Fibroblast of skin of right quadriceps (primary cell): ENCODE measurements around the gene RBP3.

ENCODE experiments used
- DNase-seq: peaks from one replicate; pipeline ENCODE4 v3.0.0-alpha.2; 2013

The RBP3 gene

DNA sequence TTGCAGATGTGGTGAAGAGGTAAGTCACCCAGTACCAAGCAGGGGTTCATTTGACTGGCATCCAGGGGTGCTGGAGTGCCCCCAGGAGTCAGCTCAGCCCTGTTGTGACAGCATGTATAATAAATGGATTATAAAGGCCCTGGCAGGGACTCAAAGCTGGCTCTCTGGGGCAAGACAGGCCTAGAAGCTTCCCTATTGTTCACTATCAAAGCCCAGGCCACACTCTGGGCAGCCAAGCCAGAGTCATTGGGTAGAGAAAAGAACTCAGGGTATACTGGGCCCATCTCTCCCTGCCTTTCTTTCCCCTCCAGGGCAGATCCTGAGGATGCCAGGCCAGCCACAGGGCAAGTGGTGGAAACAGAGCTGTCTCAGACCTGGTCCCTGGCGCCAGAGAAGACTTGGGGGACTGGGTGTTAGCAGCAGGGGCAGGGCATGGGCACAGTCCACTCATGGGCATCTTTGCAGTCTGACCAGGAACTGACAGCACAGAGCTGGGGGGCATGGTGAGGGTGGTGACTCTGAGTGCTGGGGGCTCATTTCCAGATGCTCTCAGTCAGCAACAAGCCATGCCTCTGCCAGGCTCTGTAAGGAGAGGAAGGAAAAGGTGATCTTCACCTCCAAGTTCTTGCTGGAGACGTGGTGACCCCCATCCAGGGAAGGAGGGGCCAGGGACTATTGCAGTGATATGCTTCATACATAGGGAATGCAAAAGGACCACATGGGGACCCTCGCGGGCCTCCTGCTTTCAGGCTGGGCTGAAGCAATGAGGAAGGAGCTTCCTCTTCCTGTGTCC, 11.7 kb downstream of the RBP3 start:
- no peak for DNase-seq

DNA sequence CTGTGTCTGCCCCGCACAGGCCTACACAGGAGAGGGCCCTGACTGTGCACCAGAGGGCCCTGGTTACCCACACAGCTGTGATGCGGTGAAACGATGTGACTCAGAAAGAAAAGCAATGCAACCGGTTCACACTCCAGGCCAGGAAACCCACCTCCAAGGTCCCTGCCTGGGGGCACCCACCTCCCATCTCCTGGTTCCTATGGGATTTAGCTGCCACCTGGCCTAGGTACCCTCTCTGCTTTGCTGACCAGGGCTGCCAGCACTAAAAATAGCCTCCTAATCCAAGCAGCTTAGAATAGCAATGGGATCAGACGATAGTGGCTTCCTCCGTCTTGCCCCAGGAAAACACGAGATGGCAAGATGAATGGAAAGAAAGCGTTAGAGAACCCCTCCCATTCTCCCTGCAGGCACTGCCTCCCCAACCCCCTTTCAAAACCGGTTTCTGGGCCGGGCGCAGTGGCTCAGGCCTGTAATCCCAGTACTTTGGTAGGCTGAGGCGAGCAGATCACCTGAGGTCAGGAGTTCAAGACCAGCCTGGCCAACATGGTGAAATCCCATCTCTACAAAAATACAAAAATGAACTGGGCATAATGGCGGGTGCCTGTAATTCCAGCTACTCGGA, 12.4 kb downstream of the RBP3 start:
- DNase-seq = no peak

DNA sequence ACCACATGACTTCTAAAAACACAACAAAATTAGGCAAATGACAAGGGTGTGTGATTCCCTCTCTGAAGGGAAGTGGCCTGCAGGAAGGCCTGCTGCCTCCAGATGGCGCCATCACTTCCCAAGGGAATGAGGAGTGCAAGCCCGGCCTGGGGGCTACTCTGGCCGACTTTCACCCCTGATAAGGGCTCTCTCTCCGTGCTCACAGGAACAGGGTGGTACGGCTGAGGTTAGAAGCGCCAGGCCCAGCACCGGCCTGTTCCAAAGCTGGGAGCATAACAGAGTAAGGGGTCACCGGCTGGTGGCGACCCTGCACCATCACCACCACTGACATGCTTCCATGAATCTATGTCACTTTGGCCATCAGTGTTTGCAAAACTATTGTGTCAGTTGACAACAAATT, 13.1 kb downstream of the RBP3 start:
- peak; percentile 13 for DNase-seq

DNA sequence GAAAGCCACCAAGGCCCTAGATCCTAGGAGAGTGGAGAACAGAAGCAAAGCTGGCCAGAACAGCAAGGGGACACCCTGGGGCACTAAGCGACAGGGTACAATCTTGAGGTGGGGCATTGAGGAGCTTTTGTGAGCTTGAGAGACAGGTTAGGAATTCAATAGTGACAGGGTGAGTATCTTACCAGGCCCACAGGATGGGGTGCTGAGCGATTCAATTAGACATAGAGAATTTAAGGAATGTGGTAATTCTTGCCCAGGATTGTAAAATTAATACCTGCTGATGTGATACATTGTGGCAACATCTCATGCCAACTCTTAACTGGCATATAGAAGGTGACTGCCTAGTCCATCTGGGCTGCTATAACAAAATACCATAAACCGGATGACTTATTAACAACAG, 14.0 kb downstream of the RBP3 start:
- no peak for DNase-seq

DNA sequence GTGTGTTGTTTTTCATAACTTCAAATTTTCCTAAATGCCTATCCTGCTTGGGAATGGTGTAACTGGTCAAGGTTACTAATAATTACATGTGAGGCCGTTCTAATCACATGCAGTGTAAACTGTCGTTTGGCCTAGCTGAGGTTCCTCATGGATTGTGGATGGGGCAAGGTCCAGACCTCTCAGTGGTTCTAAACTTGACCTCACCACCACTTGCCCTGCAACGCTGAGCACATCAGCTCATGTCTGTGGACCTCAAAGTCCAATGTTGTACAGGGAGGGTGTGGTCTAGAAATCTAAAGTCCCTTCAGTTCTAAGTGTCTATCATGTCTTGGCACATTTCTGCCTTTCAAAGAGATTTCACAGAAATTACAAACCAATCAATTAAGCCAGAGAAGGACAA, 15.6 kb downstream of the RBP3 start:
- no peak for DNase-seq

DNA sequence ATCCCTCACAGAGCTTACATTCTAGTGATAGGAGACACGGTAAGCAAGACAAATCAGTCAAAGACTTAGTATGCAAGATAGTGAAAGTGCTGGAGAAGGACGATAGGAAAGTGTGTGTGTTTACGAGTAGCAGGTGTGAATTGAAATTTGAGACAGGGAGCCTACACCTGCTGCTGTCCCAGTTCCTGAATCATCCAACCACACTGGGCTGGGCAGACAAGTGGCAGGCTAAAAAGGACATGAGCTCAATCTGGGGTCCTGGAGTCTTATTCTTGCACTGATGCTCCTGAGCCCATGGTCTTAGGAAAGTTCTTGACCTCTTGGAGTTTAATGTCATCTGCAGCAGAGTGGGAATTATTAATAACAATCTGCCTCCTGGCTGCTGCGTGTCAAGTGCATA, 16.2 kb downstream of the RBP3 start:
- no peak for DNase-seq

DNA sequence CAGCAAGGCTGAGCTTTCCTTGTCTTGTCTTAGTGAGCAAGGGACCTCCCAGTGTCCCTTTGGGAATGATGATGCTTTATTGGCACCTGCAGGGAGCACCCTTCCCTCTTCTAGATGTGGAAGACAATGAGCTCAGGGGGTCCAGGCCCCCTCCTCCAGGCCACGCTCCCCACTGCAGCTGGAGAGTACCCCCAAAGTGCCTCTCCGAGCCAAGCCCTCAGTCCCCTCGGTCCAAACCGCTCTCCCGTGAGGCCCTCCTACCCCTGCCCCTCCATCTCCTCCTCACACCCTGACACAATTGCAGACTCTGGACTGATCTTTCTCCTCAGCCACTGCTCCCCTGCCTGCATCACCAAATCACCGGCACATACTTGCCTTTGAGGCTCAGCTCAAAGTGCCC, 16.7 kb downstream of the RBP3 start:
- DNase-seq = no peak

DNA sequence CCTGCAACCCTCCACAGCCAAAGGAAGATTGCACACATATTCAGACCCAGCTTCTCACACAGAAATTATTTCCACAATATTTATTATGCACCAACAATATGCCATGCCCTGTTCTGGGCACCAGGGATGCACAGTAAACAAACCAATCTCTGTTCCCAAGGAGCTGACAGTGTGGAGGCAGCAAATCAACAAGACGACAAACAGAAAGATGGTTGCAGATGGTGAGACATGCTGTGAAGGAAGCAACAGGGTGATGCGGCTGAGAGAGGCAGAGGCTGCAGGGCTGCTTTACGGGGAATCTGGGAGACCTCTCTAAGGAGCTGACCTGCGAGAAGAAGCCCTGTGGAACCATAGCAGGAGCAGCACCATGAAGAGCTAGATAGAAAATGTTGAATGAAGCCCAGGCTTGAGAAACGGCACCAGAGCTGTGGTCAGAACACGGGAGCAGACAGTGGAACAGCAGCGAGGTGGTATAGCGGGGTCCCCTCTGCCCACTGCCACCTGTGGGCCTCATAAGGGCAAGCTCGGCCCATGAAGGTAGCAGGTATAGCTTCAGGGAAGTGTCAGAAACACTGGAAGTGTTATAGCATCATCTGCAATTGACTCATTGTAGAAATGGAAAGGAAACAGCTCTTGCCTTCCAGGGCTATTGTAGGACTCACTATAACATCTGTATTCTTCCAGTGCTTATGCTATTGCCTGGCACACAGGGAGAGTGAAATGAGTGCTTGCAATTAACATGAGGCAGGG, 17.4 kb downstream of the RBP3 start:
- DNase-seq = no peak

DNA sequence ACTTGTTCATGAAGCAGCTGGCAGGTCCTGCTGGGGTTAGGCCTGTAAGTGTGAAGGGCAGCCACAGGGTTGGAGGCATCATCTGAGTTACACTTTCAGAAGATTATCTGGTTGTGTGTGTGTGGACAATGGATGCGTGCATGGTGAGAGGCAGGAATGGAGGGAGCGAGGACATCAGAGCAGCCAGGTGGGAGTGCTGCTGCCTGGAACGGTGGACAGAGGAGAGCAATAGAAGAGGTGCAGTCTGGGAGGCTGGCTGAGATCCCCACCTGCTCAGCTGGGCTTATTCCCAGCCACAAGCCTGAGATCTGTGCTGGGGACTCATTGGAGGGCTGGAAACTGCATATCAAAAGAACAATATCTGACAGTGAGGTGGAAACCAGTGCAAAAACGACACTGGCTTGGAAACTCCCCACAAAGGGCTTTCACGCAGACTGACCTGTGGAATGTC, 18.0 kb downstream of the RBP3 start:
- no peak for DNase-seq

DNA sequence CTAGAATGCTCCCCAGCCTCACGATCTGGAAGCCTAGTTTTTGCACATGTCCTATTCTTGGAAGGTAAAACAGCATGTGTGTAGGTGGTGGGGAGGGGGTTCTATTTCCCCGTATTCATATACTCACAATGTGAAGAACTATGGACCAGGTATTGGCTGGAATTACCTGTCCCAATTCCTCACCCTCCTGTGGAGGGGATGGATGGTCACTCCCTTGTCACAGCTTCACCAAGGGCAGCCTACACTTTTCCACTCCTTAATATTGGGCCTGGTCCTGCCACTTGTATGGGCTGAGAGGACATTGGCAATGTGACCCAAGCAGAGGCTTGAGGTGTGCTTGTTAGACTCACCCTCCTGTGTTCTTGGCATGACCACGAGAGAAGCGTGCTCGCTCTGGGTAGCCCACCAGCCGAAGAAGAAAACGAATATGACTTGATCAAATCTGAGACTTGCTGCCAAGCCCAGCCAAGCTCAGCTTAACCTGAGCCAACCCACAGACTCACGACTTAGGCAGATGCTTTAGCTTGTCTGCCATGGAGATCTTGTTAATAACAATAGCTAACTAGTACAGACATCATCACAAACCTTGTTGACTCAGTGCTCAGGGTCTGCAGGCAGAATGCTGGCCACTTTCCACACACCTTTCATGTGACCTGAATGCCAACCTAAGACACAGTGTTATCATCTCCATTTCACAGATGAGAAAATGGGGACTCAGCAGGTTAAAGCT, 18.7 kb downstream of the RBP3 start:
- DNase-seq = no peak

DNA sequence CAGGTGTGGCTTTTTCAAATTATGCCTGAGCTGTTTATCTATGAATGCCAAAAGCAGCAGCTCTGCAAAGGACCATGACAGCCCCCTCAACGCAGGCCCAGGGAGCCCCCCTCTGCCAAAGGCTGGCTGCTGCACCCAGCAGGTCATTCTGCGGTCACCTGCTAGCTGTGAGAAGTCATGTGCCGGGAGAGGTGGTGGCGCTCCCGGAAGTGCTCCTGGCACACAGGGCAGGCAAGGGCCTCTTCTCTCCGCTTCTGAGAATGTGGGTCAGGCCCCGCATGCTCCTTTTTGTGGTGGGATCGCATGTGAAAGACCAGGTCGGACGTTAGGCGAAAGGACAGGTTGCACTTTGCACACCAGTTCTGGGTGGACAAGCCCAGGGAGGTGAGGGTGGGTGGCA, 19.5 kb downstream of the RBP3 start:
- no peak for DNase-seq

DNA sequence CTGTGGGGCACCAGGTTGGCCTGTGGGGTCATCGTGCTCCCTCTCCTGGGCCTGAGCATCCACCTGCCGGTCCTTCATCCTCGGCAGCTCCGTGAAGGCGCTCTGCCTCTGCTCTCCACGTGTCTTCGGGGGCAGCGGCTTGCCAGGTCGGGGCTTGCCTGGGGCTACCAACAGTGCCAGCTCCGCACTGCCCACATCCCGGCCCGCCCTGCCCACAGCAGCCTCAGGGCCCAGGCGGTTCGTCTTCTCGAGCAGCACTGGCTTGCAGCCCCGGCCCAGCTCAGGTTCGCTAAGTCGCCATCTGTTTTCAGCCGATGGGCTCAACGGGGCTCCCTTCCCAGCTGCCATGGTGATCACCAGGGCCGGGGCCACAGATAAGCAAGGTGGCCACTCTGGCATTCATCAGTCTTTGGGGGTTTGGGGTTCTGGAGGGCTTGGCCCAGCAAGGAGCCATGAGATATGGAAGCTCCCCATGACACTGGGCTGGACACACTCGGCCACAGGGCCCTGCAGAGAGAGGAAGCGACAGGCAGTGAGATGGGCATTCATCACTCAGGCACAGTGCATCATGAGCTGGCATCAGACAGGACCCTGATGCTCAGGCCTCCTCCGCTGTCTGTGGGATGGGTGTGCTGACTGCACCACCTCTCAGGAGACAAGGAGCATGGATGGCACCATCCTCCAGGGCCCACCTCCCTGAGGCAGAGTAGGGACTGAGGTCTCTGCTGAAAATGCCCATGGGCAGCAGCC, 20.4 kb downstream of the RBP3 start:
- DNase-seq = no peak

DNA sequence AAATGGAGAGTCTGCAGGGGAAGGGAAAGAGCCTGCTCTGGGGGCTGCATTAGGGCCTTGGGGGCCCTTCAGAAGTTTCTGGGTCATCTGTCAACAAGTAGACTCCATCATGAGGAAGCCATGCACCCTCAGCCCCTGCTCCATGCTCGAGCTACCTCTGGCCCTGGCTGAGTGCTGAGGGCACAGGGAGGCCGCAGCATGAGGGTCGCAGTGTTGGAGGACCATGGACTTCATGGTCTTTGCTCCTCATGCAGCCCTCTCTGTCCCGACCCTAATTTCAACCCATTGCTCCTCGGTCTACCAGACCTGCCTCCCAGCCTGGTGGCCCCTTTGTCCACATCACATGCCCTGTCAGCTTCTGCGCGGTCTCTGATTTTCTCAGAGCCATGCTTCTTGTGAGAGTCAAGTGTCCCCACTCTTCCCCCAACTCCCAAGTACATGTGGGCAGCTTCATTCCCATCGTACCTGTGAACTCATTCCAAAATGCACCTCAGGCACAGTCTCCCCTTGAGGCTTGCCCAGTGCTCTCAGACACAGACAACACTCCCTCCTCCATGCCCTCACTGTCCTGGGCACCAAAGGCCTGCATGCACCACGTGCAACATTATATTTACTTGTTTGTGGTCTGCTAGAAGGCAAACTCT, 21.2 kb downstream of the RBP3 start:
- no peak for DNase-seq

DNA sequence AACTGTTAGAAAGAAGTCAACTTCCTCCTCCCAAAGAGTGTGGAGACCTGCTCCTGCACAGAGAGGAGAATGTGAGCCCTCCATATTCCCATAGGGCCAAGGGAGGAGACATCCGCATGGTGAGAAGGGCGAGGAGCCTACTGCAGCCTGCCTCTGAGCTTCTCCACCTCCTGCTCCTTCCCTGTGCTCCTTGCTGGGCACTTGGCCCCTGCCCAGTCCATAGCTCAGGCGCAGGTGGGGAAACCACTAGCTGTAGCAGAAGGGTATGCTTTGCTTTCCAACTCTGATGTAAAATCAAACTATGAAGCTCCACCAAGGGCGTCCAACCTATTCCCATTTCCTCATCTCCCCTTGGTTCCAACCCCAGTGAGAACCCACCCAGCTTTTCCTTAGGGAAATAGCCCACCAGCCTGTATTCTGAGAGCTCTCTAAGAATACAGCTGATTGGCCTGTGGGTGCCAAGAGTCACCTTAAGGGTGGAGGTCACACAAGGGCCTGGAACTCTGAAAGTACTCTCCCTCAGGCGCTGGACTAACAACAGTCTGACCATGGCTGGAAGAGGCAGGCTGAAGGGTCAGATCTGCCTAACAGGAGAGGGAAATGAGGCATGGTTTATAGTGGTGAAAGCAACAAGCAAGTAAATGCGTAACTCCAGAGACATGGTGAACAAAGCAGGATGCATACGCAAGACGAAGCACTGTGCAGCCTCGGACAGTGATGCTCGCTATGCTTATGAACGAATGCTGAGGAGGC, 22.0 kb downstream of the RBP3 start:
- no peak for DNase-seq

DNA sequence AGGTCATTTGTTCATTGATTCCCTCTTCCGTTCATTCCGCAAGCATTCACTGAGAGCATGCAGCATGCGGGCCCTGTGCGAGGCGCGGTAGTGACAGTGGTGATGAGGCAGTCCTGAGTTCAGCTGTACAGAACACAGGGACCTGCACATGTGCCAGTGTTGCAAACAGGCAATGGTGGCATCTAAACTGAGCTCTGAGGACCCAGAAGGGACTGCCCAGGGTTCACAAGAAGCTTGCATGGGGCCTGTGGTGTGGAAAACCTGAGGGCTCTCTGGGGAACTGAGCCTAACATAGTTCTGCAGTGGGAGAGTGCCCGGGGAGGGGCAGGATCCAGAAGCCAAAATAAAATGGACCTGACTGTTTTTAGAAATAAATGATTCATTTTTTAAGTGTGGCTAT, 22.7 kb downstream of the RBP3 start:
- no peak for DNase-seq

DNA sequence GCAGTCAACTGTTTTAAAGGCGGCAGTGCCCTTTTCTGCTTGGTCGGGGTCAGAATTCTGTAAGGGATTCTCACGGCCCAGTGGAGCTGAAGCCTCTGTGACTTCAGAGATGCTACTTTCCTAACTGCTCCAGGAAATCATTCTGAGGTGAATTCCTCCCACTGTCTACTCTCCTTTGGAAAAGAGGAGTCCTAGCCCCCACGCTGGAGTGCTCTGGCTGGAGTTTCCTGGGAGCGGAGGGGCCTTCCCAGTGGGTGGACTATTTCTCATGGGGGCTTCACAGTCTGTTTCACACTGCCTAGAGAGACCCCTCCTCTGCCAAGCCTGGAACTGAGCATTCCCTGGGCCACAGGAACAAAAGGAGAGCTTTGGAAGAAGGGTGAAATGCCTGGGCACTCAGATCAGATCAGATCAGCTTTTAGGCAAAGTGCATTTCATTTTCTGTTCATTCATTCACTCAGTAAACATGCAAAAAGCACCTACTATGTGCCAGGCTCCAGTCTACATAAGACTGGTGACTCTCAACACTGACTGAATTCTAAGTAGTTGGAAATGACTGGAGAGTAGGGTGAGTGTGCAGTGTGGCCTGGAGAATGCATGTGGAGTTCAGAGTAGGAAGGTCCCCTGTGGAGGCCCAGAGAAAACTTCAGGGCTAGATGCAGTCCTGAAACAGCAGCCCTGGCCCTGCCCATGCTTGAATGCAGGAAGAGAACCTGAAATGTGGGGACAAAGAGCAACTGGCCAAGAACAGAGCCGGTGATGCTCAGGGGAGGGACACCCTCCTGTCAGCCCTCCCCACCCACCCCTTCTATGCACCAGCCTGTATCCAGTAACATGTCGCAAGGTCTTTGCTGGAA, 23.7 kb downstream of the RBP3 start:
- DNase-seq = no peak

DNA sequence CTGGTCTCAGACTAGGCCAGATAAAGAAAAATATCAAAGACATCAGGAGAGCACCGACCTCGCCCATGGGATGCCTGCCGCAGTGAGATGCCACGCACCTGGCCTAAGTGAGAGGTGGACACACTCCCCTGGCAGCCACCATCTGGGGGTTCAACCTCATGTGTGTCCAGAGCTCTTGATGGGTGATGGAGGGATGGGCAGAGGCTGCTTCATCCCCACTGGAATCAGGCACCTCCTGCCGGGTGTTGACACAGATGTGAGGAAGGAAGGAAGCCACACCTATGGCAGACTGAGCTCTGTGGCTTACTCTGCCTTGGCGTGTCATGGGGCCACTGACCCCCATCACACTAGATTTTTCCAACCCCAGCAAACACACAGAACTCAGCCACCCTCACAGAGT, 24.6 kb downstream of the RBP3 start:
- DNase-seq = no peak

DNA sequence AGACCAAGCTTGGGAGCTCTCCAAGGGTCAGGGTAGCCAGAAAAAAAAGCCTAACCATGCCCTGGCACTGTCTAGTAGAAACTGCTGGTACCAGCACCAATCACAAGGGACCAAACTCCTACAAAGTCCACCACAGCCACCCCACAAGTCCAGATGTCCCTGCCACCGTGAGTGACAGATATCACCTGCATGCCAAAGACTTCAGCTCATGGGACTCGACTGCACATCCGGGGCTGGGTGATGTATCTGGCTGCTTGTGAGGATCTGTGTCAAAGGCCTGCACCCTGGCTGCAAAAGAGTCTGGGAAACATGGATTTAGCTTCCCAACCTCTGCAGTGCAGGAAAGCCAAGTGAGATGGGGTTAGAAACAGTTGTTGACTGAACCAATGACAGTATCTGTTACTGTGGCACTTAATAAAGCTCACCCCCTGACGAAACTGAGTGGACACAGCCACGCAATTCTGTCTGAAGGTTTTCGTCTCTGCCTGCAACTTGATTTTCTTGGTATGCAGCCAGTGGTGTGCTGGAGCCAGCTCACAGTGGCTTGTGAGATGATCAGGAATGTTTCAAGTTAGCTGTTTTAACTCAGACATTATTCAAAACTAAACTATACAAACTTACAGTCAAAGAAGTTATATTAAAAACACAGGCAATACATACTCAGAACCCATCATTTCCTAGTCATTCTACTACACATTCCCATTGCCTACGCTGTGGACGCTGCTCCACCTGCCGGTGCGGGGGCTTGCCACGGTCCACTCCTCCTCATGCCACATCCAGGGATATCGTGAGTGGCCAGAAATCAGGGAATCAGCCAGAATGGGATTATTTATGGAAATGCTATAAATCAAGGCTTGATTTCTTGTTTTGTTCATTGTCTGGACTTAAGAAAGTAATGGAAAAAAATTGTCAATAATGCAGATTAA, 26.7 kb downstream of the RBP3 start:
- DNase-seq = peak; percentile 22
